ENCODE measurements around the gene C14orf132. TPM values are rescaled to one million over a fixed set of nuclear protein-coding genes. Genes with fewer than 3 reads are reported as not detected.

The C14orf132 gene
- total and polyA plus RNA-seq, 10 of the 15 experiments (the other 5 are each of a cell fraction or from before 2014, with no cell fraction given), result under 0.01 to 1.2 (median 0.03) TPM; not detected in 2

DNA sequence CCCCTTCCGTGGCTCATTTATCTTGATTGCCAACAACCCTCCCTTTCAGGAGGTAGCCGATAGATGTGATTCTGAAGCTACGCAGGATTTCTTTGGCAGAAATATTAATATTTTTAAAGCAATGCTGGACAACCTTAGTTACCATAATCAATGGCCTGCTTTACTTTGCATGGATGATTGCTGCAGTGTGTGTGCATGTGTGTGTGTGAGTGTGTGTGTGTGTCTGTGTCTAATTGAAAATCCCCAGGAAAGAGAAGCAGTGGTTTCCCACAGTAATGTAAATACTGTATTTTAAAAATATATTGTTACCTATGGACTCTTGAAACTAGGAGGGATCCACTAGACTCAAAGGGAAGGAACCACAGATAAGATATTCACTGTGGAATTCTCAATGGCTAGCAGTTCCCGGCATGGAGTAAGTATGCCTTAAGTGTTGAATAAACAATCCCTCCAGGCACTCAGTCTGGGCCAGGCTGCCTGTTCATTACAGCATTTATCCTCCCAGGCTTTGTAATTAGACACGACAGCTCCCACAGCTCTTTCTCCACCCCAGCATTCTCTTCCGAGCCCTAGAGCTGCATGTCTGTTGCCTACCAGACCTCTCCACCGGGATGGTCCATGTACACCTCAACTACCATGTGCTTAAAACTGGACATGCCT, 22.5 kb upstream of the C14orf132 start (continued):
- TF ChIP-seq, protein P1, sequence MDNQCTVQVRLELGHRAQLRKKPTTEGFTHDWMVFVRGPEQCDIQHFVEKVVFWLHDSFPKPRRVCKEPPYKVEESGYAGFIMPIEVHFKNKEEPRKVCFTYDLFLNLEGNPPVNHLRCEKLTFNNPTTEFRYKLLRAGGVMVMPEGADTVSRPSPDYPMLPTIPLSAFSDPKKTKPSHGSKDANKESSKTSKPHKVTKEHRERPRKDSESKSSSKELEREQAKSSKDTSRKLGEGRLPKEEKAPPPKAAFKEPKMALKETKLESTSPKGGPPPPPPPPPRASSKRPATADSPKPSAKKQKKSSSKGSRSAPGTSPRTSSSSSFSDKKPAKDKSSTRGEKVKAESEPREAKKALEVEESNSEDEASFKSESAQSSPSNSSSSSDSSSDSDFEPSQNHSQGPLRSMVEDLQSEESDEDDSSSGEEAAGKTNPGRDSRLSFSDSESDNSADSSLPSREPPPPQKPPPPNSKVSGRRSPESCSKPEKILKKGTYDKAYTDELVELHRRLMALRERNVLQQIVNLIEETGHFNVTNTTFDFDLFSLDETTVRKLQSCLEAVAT (IDR thresholded peaks at IDR 0.05), result no peak
- TF ChIP-seq BRCA1 (IDR thresholded peaks at IDR 0.05; ENCODE audit: low read depth, low read length), result no peak
- TF ChIP-seq PAX8 (IDR thresholded peaks at IDR 0.05), result no peak

DNA sequence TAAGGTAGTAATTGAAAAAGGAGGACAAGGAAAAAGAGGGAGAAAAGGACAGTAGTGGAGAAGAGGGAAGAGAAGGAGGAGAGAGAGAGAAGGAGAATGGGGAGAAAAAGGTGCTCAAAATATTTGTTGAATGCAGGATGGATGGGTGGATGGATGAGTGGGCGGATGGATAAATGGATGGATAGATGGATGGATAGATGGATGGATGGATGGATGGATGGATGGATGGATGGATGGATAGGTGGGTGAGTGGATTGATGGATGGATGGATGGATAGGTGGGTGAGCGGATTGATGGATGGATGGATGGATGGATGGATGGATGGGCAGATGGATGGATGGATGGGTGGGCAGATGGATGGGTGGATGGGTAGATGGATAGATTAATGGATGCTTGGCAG, 21.3 kb upstream of the C14orf132 start:
- H3K27ac ChIP-seq (ENCODE audit: control insufficient read depth, insufficient read depth), result no peak overlapping the region
- H3K36me3 ChIP-seq (ENCODE audit: control insufficient read depth in 2 of 2, insufficient read depth in 2 of 2, low read length in 1 of 2), result no peaks in the 10 kb centered on the region
- ChIA-PET RAD21 (ENCODE audit: unreplicated experiment) (no interaction called here), SMC1A (ENCODE audit: uncharacterized antibody, unreplicated experiment) (no interaction called here), POLR2A (no interaction called here), CTCF (no interaction called here)
- FAIRE-seq, result no peak
- no peak for DNase-seq (ENCODE audit: low read depth, low spot score)
- H3K4me3 ChIP-seq, result no peak overlapping the region
- no peak overlapping the region for H3K4me2 ChIP-seq (ENCODE audit: control insufficient read depth, insufficient read depth)
- peaks cover 0 to 5% of the 10 kb centered on the region in 2 experiments; a peak in 3 of 4 replicates for H3K27me3 ChIP-seq (replicated peaks in 1 of 2; ENCODE audit: control insufficient read depth in 2 of 2, insufficient read depth in 2 of 2, low read length in 1 of 2)
- no peak for TF ChIP-seq PML (IDR thresholded peaks at IDR 0.05; ENCODE audit: low read length)
- no peak for TF ChIP-seq ZNF384 (IDR thresholded peaks at IDR 0.05; ENCODE audit: borderline replicate concordance, low read depth, low read length)
- TF ChIP-seq MEF2B (IDR thresholded peaks at IDR 0.05; ENCODE audit: partially characterized antibody, poor library complexity, severe bottlenecking), result no peak
- no peak for TF ChIP-seq NR2F1 (conservative IDR thresholded peaks at IDR 0.05)
- TF ChIP-seq, protein P2, sequence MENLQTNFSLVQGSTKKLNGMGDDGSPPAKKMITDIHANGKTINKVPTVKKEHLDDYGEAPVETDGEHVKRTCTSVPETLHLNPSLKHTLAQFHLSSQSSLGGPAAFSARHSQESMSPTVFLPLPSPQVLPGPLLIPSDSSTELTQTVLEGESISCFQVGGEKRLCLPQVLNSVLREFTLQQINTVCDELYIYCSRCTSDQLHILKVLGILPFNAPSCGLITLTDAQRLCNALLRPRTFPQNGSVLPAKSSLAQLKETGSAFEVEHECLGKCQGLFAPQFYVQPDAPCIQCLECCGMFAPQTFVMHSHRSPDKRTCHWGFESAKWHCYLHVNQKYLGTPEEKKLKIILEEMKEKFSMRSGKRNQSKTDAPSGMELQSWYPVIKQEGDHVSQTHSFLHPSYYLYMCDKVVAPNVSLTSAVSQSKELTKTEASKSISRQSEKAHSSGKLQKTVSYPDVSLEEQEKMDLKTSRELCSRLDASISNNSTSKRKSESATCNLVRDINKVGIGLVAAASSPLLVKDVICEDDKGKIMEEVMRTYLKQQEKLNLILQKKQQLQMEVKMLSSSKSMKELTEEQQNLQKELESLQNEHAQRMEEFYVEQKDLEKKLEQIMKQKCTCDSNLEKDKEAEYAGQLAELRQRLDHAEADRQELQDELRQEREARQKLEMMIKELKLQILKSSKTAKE (IDR thresholded peaks at IDR 0.05; ENCODE audit: low read depth, poor library complexity, severe bottlenecking), result no peak
- no peak for TF ChIP-seq KDM1A (IDR thresholded peaks at IDR 0.05; ENCODE audit: borderline replicate concordance)
- TF ChIP-seq POLR2A (IDR thresholded peaks at IDR 0.05; ENCODE audit: low read depth, low read length), result no peak
- no peak overlapping the region for H2AFZ ChIP-seq (ENCODE audit: control insufficient read depth, low read depth, low read length)
- ATAC-seq, result no peak
- intact Hi-C loops (cut with micrococcal nuclease; ENCODE audit: unreplicated experiment), result no loop called here
- no peaks in the 10 kb centered on the region for H3K4me1 ChIP-seq (ENCODE audit: control insufficient read depth, insufficient read depth, low read length)
- in situ Hi-C loops (cut with MboI), result no loop called here
- no peaks in the 10 kb centered on the region for H3K9me3 ChIP-seq (replicated peaks; ENCODE audit: control insufficient read depth, insufficient read depth, low read length)
- H3K9ac ChIP-seq (ENCODE audit: control insufficient read depth, insufficient read depth, low read length), result no peak overlapping the region
- no peaks in the 10 kb centered on the region for H3K79me2 ChIP-seq (ENCODE audit: control insufficient read depth, insufficient read depth, low read length)
- no TSS peak for BruUV-seq (replicated peaks)
- 0% methylated on average over 1 of the region's 2 CpGs for WGBS (ENCODE audit: insufficient coverage, insufficient replicate concordance, low lambda C conversion rate, missing lambda C conversion rate)
- no peaks in the 10 kb centered on the region for H4K20me1 ChIP-seq (ENCODE audit: control insufficient read depth, insufficient read depth)
